IMR-90 (cell line): ENCODE data around the gene CARMIL1. TPM values are rescaled to one million over a fixed set of nuclear protein-coding genes. Genes with fewer than 3 reads are reported as not detected.

Experiments used
- ATAC-seq: fragments of 200-7000 bp; cut with Tn5 transposase; 2 replicates; pipeline ENCODE4 v1.9.1; 2020; ENCODE audit warnings: low read depth, mild to moderate bottlenecking, moderate library complexity
- BruUV-seq: library from RNA; stranded (reverse); fragments of 400-500 nt; replicated peaks from 2 replicates; lab custom pipeline; 2021; lab: Mats Ljungman, UMichigan
- CTCF ChIA-PET: fragments of 300-600 bp; formaldehyde crosslinking; extraction: SDS; loops from one replicate; lab custom pipeline; 2021; ENCODE audit warnings: antibody characterized with exemption; lab: Yijun Ruan, JAX
- POLR2A ChIA-PET: fragments of 300-600 bp; sonication (Branson Sonifier 250); formaldehyde crosslinking; loops from one replicate; lab custom pipeline; 2022; ENCODE audit warnings: antibody characterized with exemption; ENCODE audit not compliant: unreplicated experiment; lab: Charles Lee
- DNase-seq: peaks from one replicate; pipeline ENCODE4 v3.0.0; 2013
- H2AFZ ChIP-seq: replicated peaks from 2 replicates; pipeline ENCODE3; 2013; ENCODE audit warnings: low read length, mild to moderate bottlenecking; ENCODE audit not compliant: poor library complexity
- H2AK5ac ChIP-seq: 2 replicates; pipeline ENCODE4 v1.6.1; 2013; ENCODE audit warnings: low read depth, low read length, inconsistent platforms
- H2AK9ac ChIP-seq: replicated peaks from 2 replicates; pipeline ENCODE3; 2013; ENCODE audit warnings: mild to moderate bottlenecking, low read depth, low read length, moderate library complexity; ENCODE audit not compliant: poor library complexity
- H2BK120ac ChIP-seq: 2 replicates; pipeline ENCODE4 v1.6.1; 2013; ENCODE audit warnings: low read depth, low read length, inconsistent platforms
- H2BK15ac ChIP-seq: 3 replicates; pipeline ENCODE4 v1.6.1; 2013; ENCODE audit warnings: low read depth, low read length, inconsistent platforms
- H2BK20ac ChIP-seq: 2 replicates; pipeline ENCODE4 v1.6.1; 2013; ENCODE audit warnings: low read depth, mild to moderate bottlenecking, inconsistent platforms, low read length, moderate library complexity
- H2BK5ac ChIP-seq: 2 replicates; pipeline ENCODE4 v1.6.1; 2013; ENCODE audit warnings: mild to moderate bottlenecking, low read depth, low read length, inconsistent platforms; ENCODE audit not compliant: poor library complexity, severe bottlenecking
- H3K14ac ChIP-seq: replicated peaks from 2 replicates; pipeline ENCODE4 v1.6.1; 2013; ENCODE audit warnings: low read depth, low read length, inconsistent platforms
- H3K18ac ChIP-seq: 2 replicates; pipeline ENCODE4 v1.6.1; 2013; ENCODE audit warnings: low read depth, low read length, control low read depth
- H3K23ac ChIP-seq: 2 replicates; pipeline ENCODE4 v1.6.1; 2013; ENCODE audit warnings: low read depth, low read length, inconsistent platforms
- H3K27ac ChIP-seq: 2 replicates; pipeline ENCODE4 v1.5.1; 2013; ENCODE audit warnings: mild to moderate bottlenecking, control low read depth, low read length; ENCODE audit not compliant: insufficient read depth
- H3K27me3 ChIP-seq: 2 replicates; pipeline ENCODE4 v1.6.1; 2013; ENCODE audit warnings: low read length; ENCODE audit not compliant: control insufficient read depth, insufficient read depth
- H3K36me3 ChIP-seq: 2 replicates; pipeline ENCODE4 v1.6.1; 2013; ENCODE audit warnings: low read length, mixed read lengths; ENCODE audit not compliant: control insufficient read depth, insufficient read depth
- H3K4ac ChIP-seq: 2 replicates; pipeline ENCODE4 v1.6.1; 2013; ENCODE audit warnings: low read depth, low read length, inconsistent platforms
- H3K4me1 ChIP-seq: 2 replicates; pipeline ENCODE4 v1.6.1; 2013; ENCODE audit warnings: low read length, mixed read lengths; ENCODE audit not compliant: control insufficient read depth, insufficient read depth
- H3K4me2 ChIP-seq: 2 replicates; pipeline ENCODE4 v1.6.1; 2013; ENCODE audit warnings: low read depth, mild to moderate bottlenecking, control low read depth, low read length, moderate library complexity
- H3K4me3 ChIP-seq: 2 replicates; pipeline ENCODE4 v1.5.1; 2013; ENCODE audit warnings: low read depth, mild to moderate bottlenecking, control low read depth, low read length, moderate library complexity; ENCODE audit not compliant: insufficient read depth
- H3K56ac ChIP-seq: 2 replicates; pipeline ENCODE4 v1.6.1; 2013; ENCODE audit warnings: low read length, inconsistent platforms; ENCODE audit not compliant: insufficient read depth; ENCODE audit errors: extremely low read depth
- H3K79me1 ChIP-seq, 2 experiments: 2 replicates each; pipeline ENCODE4 v1.6.1; 2013; ENCODE audit warnings: low read length in 2 of 2, inconsistent platforms in 1 of 2, low read depth in 1 of 2
- H3K9ac ChIP-seq: 2 replicates; pipeline ENCODE4 v1.6.1; 2013; ENCODE audit warnings: low read depth, low read length, control low read depth
- H3K9me1 ChIP-seq: 2 replicates; pipeline ENCODE4 v1.6.1; 2013; ENCODE audit warnings: low read length, inconsistent platforms; ENCODE audit not compliant: insufficient read depth
- H3K9me3 ChIP-seq: 2 replicates; pipeline ENCODE4 v1.6.1; 2013; ENCODE audit warnings: low read length; ENCODE audit not compliant: control insufficient read depth, insufficient read depth
- H4K20me1 ChIP-seq: 2 replicates; pipeline ENCODE4 v1.6.1; 2013; ENCODE audit warnings: low read length, inconsistent platforms; ENCODE audit not compliant: insufficient read depth
- H4K5ac ChIP-seq: 2 replicates; pipeline ENCODE4 v1.6.1; 2013; ENCODE audit warnings: mild to moderate bottlenecking, low read depth, low read length, control low read depth
- H4K8ac ChIP-seq, 2 experiments: 2 replicates each; pipeline ENCODE4 v1.6.1; 2013; ENCODE audit warnings: low read depth in 2 of 2, low read length in 2 of 2, control low read depth in 1 of 2, inconsistent platforms in 1 of 2
- H4K91ac ChIP-seq: 2 replicates; pipeline ENCODE4 v1.6.1; 2013; ENCODE audit warnings: low read depth, low read length, inconsistent platforms; ENCODE audit not compliant: insufficient read depth
- BHLHE40 ChIP-seq: fragments of 150-350 bp; IDR thresholded peaks from 2 replicates; pipeline ENCODE4 v1.6.1; 2016; ENCODE audit warnings: mild to moderate bottlenecking, low read depth, low read length
- CEBPB ChIP-seq: IDR thresholded peaks from 2 replicates; pipeline ENCODE4 v1.6.1; 2012; ENCODE audit warnings: low read depth, low read length, improper control_type of control experiment
- CHD1 ChIP-seq: IDR thresholded peaks from 2 replicates; pipeline ENCODE4 v1.6.1; 2012; ENCODE audit warnings: low read depth, low read length, improper control_type of control experiment
- ELK1 ChIP-seq: fragments of 150-350 bp; IDR thresholded peaks from 2 replicates; pipeline ENCODE4 v1.6.1; 2016; ENCODE audit warnings: low read depth, mild to moderate bottlenecking, low read length, moderate library complexity, borderline replicate concordance
- FOS ChIP-seq: fragments of 150-350 bp; IDR thresholded peaks from 2 replicates; pipeline ENCODE4 v1.6.1; 2016; ENCODE audit warnings: low read depth, low read length
- MAFK ChIP-seq: IDR thresholded peaks from 2 replicates; pipeline ENCODE4 v1.6.1; 2012; ENCODE audit warnings: low read depth, low read length, improper control_type of control experiment
- MAZ ChIP-seq: IDR thresholded peaks from 2 replicates; pipeline ENCODE4 v1.6.1; 2012; ENCODE audit warnings: low read depth, mild to moderate bottlenecking, low read length, improper control_type of control experiment, moderate library complexity, borderline replicate concordance
- MXI1 ChIP-seq: IDR thresholded peaks from 2 replicates; pipeline ENCODE4 v1.6.1; 2012; ENCODE audit warnings: low read depth, mild to moderate bottlenecking, low read length, moderate library complexity, borderline replicate concordance
- NFE2L2 ChIP-seq: fragments of 150-350 bp; IDR thresholded peaks from 2 replicates; pipeline ENCODE4 v1.6.1; 2016; ENCODE audit warnings: low read depth, mild to moderate bottlenecking, low read length
- POLR2A ChIP-seq: IDR thresholded peaks from 2 replicates; pipeline ENCODE4 v1.6.1; 2012; ENCODE audit warnings: mild to moderate bottlenecking, low read depth, low read length
- RAD21 ChIP-seq: IDR thresholded peaks from 2 replicates; pipeline ENCODE4 v1.6.1; 2012; ENCODE audit warnings: low read length, improper control_type of control experiment
- RCOR1 ChIP-seq: IDR thresholded peaks from 2 replicates; pipeline ENCODE4 v1.6.1; 2012; ENCODE audit warnings: mild to moderate bottlenecking, low read length, improper control_type of control experiment; ENCODE audit not compliant: insufficient replicate concordance
- RFX5 ChIP-seq: IDR thresholded peaks from 2 replicates; pipeline ENCODE4 v1.8.0; 2012; ENCODE audit warnings: low read depth, mild to moderate bottlenecking, low read length, moderate library complexity
- SMC3 ChIP-seq: fragments of 150-350 bp; IDR thresholded peaks from 2 replicates; pipeline ENCODE4 v1.6.1; 2016; ENCODE audit warnings: low read depth, mild to moderate bottlenecking, antibody characterized with exemption, low read length, moderate library complexity
- USF2 ChIP-seq: fragments of 150-350 bp; IDR thresholded peaks from 2 replicates; pipeline ENCODE4 v1.6.1; 2017; ENCODE audit warnings: mild to moderate bottlenecking, antibody characterized with exemption, low read length, low read depth
- WGBS, 2 experiments: methylation state at CpG; one replicate each; pipeline versions ENCODE4 v1.1.5 to v1.1.7; 2013; ENCODE audit warnings: missing lambda C conversion rate in 2 of 2; ENCODE audit not compliant: insufficient read length in 1 of 2; ENCODE audit errors: extremely low coverage in 2 of 2; 5-methylcytosine and 5-hydroxymethylcytosine counted together
- dilution Hi-C: fragments of 300-500 bp; cut with HindIII; formaldehyde crosslinking; loops from one replicate; pipeline ENCODE4 v1.14.3; 2018; ENCODE audit warnings: low sequenced_read_pairs; ENCODE audit not compliant: unreplicated experiment
- in situ Hi-C: fragments of 300-500 bp; cut with MboI; formaldehyde crosslinking; loops from 3 replicates; pipeline ENCODE4 v1.14.3; 2019; ENCODE audit warnings: low sequenced_read_pairs, inconsistent platforms, mixed read lengths
- intact Hi-C: fragments of 100-400 bp; cut with micrococcal nuclease; formaldehyde crosslinking; loops from 2 replicates; pipeline ENCODE4 v1.10.0; 2022
- polyA plus RNA-seq, 3 experiments: library from polyadenylated mRNA; depleted of rRNA; stranded (reverse); fragments of >200 nt; gene quantifications; 2 replicates each; pipeline ENCODE4 v1.2.3, GENCODE V29; 2012; ENCODE audit warnings: low replicate concordance in 1 of 3
- total RNA-seq: library from RNA; depleted of rRNA; stranded (reverse); fragments of >200 nt; gene quantifications from 2 replicates; pipeline ENCODE4 v1.2.3, GENCODE V29; 2012
- TF ChIP-seq, protein P1 (sequence below): conservative IDR thresholded peaks from 2 replicates; pipeline ENCODE4 v1.5.1; 2012; ENCODE audit warnings: mild to moderate bottlenecking, low read depth, low read length, improper control_type of control experiment

CARMIL1 gene
- total and polyA plus RNA-seq, 2 of the 4 experiments (the other 2 are of a cell fraction) = 1.3 to 2.9 TPM

DNA sequence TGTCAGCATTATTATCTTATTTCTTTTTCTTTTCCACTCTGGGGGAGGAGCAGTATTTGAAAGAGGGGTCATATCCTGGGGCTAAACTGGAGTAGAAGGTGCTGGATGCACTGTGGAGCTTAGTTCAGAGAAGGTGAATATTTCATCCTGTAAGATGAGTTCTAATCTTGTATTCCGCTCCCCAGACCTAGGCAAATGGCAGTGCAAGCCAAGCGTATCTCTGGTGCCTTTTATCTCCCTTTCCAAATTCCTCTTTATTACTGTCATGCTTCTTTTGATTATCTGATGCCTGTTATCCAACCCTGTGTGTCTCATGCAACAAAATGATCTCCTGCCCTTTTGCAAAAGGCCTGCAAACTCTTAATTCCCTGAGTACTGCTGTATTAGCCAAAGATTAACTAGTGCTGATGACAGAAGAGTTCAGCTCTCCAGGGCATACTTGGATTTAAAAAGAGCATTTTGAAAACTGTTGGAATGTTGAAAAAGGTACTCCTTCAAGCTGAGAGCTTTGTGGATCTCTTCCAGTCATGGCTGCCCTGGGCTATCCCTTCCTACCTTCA, 138.0 kb downstream of the CARMIL1 start:
- Histone ChIP-seq H3K4ac (no peak overlapping the region), H3K14ac (no peak overlapping the region), H3K4me1 (no peaks in the 10 kb centered on the region), H2AK9ac (no peak overlapping the region), H3K36me3 (no peaks in the 10 kb centered on the region), H3K27me3 (no peaks in the 10 kb centered on the region), H3K4me2 (no peak overlapping the region), H3K56ac (no peak overlapping the region), H3K9ac (no peak overlapping the region), H3K9me3 (no peaks in the 10 kb centered on the region), H2AFZ (no peak overlapping the region), H2AK5ac (no peak overlapping the region), H4K8ac (no peak overlapping the region), H4K20me1 (no peaks in the 10 kb centered on the region), H3K4me3 (no peak overlapping the region), H3K27ac (no peak overlapping the region), H4K91ac (no peak overlapping the region), H2BK5ac (no peak overlapping the region), H4K5ac (no peak overlapping the region), H2BK20ac (no peak overlapping the region), H2BK15ac (no peak overlapping the region), H3K79me1 (no peaks in the 10 kb centered on the region), H3K9me1 (no peaks in the 10 kb centered on the region), H3K23ac (no peak overlapping the region), H2BK120ac (no peak overlapping the region), H3K18ac (no peak overlapping the region)
- dilution Hi-C loops = no loop called here
- in situ Hi-C loops = no loop called here
- WGBS, 2 experiments = no CpG with 5 or more reads among the region's 2 CpGs
- intact Hi-C loops = no loop called here
- ATAC-seq (no peak; the same call in 1 of the 2 replicates), DNase-seq (no peak)
- BruUV-seq = no TSS peak
- ChIA-PET CTCF (interaction anchor here (1.4 kb wide), 1 partner anchor 9 kb away, joined by 4 read pairs; no protein-coding TSS in a partner anchor), POLR2A (no interaction called here)
- TF ChIP-seq CHD1 (no peak), POLR2A (no peak), MAZ (no peak), USF2 (no peak), FOS (no peak), RCOR1 (no peak), MAFK (no peak), RFX5 (no peak), ELK1 (no peak), MXI1 (no peak), SMC3 (no peak), NFE2L2 (no peak), RAD21 (no peak), CEBPB (no peak), BHLHE40 (no peak)
- TF ChIP-seq, protein P1, sequence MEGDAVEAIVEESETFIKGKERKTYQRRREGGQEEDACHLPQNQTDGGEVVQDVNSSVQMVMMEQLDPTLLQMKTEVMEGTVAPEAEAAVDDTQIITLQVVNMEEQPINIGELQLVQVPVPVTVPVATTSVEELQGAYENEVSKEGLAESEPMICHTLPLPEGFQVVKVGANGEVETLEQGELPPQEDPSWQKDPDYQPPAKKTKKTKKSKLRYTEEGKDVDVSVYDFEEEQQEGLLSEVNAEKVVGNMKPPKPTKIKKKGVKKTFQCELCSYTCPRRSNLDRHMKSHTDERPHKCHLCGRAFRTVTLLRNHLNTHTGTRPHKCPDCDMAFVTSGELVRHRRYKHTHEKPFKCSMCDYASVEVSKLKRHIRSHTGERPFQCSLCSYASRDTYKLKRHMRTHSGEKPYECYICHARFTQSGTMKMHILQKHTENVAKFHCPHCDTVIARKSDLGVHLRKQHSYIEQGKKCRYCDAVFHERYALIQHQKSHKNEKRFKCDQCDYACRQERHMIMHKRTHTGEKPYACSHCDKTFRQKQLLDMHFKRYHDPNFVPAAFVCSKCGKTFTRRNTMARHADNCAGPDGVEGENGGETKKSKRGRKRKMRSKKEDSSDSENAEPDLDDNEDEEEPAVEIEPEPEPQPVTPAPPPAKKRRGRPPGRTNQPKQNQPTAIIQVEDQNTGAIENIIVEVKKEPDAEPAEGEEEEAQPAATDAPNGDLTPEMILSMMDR = no peak
